ENCODE results near the gene DNER. TPM values are rescaled to one million over a fixed set of nuclear protein-coding genes. Genes with fewer than 3 reads are reported as not detected.

The DNER gene
- total RNA-seq, 1 experiment from 2014 or later: 2.9 TPM

DNA sequence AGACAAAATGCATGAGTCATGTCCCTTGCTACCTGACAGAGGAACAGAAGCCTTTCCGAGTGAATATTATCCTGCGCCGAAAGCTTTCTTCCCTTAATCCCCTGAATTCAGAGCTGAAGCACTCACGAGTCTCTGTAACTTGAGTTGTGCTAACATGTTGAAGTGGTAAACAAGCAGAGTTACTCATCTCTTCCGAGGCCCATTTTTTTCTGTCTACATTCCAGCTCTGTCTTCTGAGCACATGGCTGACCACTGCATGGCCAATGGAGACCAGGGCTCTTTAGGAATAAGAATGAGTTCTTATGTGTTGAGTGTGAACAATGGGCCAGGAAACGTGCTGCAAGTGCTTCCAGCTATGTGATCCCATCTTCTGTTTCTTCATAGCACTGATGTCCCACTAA, 370.2 kb downstream of the DNER start:
- DNase-seq (ENCODE audit: low read depth, low spot score) (no peak), ATAC-seq (no peak)
- BruUV-seq (replicated peaks): no TSS peak
- Histone ChIP-seq H3K27ac (ENCODE audit: low read depth, low read length) (no peak overlapping the region), H2AFZ (ENCODE audit: low read depth, low read length, poor library complexity, severe bottlenecking) (no peak overlapping the region), H3K4me2 (ENCODE audit: low read length) (no peak overlapping the region), H3K9me3 (ENCODE audit: control insufficient read depth in 1 of 2, insufficient read depth in 1 of 2, low read depth in 1 of 2, low read length in 2 of 2) (no peaks in the 10 kb centered on the region), H3K9me2 (ENCODE audit: insufficient read depth) (no peaks in the 10 kb centered on the region), H4K20me1 (ENCODE audit: insufficient read depth) (no peaks in the 10 kb centered on the region), H3K4me1 (ENCODE audit: control insufficient read depth in 1 of 2, insufficient read depth in 2 of 2, low read length in 2 of 2) (no peaks in the 10 kb centered on the region), H3K79me2 (ENCODE audit: insufficient read depth, low read length) (no peaks in the 10 kb centered on the region), H3K27me3 (ENCODE audit: insufficient read depth, low read length) (no peaks in the 10 kb centered on the region; the same call in 1 of the 2 replicates), H3K4me3 (replicated peaks in 1 of 2; ENCODE audit: low read depth in 1 of 2, low read length in 2 of 2) (no peak overlapping the region), H3K36me3 (ENCODE audit: control insufficient read depth in 1 of 2, insufficient read depth in 2 of 2, low read length in 2 of 2) (no peaks in the 10 kb centered on the region), H3K9ac (ENCODE audit: low read length) (no peak overlapping the region)
- ChIA-PET RAD21 (ENCODE audit: low non-redundant PET in 1 of 2, low total read pairs in 2 of 2, uncharacterized antibody in 2 of 2, unreplicated experiment in 2 of 2) (interaction anchor here in 1 of 2 experiments (1.0 kb wide), 1 partner anchor 243 kb away, joined by 7 read pairs; no protein-coding TSS in a partner anchor), POLR2A (no interaction called here), CTCF (interaction anchor here (2.7 kb wide), 1 partner anchor 243 kb away, joined by 22 read pairs; no protein-coding TSS in a partner anchor)
- intact Hi-C loops (cut with micrococcal nuclease): loop anchor here (5.0 kb wide), 1 partner anchor 373 kb away; no protein-coding TSS in a partner anchor
- TF ChIP-seq RAD21 (IDR thresholded peaks at IDR 0.05; ENCODE audit: low read depth) (no peak), TCF7L2 (IDR thresholded peaks at IDR 0.05; ENCODE audit: borderline replicate concordance, extremely low read depth, insufficient read depth, insufficient read length) (no peak)

DNA sequence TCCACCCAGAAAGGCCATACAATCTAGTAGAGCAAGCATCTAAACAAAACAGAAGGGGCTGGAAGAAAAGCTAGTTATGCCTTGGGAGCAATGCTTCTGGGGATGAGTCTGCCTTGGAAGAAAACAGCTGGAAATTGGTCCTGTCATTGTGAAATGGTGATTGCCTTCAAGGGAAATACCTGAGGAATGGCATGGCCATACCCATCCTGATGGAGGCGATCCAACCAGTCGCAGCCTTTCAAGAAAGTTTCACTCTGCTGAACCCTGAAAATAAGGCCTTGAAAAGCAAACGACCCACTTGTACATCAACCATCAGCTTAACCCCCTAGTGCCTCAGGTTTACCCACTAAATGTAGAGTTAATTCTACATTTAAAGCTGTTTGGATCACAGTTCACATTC, 370.7 kb downstream of the DNER start:
- H3K27ac ChIP-seq (ENCODE audit: low read depth, low read length): no peak overlapping the region
- RAD21 ChIA-PET (ENCODE audit: low non-redundant PET in 1 of 2, low total read pairs in 2 of 2, uncharacterized antibody in 2 of 2, unreplicated experiment in 2 of 2): interaction anchor here in 1 of 2 experiments (1.0 kb wide), 1 partner anchor 243 kb away, joined by 7 read pairs; no protein-coding TSS in a partner anchor
- intact Hi-C loops (cut with micrococcal nuclease): loop anchor here (5.0 kb wide), 1 partner anchor 374 kb away; no protein-coding TSS in a partner anchor

More for the DNA sequence above, 370.7 kb downstream of the DNER start:
- Histone ChIP-seq H3K4me1 (ENCODE audit: control insufficient read depth in 1 of 2, insufficient read depth in 2 of 2, low read length in 2 of 2) (no peaks in the 10 kb centered on the region), H3K9me3 (ENCODE audit: control insufficient read depth in 1 of 2, insufficient read depth in 1 of 2, low read depth in 1 of 2, low read length in 2 of 2) (no peaks in the 10 kb centered on the region), H3K79me2 (ENCODE audit: insufficient read depth, low read length) (no peaks in the 10 kb centered on the region), H2AFZ (ENCODE audit: low read depth, low read length, poor library complexity, severe bottlenecking) (no peak overlapping the region), H3K36me3 (ENCODE audit: control insufficient read depth in 1 of 2, insufficient read depth in 2 of 2, low read length in 2 of 2) (no peaks in the 10 kb centered on the region), H3K4me3 (replicated peaks in 1 of 2; ENCODE audit: low read depth in 1 of 2, low read length in 2 of 2) (no peak overlapping the region), H4K20me1 (ENCODE audit: insufficient read depth) (no peaks in the 10 kb centered on the region), H3K9ac (ENCODE audit: low read length) (no peak overlapping the region), H3K27me3 (ENCODE audit: insufficient read depth, low read length) (no peaks in the 10 kb centered on the region; the same call in 1 of the 2 replicates), H3K9me2 (ENCODE audit: insufficient read depth) (no peaks in the 10 kb centered on the region), H3K4me2 (ENCODE audit: low read length) (no peak overlapping the region)
- no peak for DNase-seq (ENCODE audit: low read depth, low spot score)
- POLR2A ChIA-PET: no interaction called here
- no TSS peak for BruUV-seq (replicated peaks)
- CTCF ChIA-PET: interaction anchor here (2.7 kb wide), 1 partner anchor 243 kb away, joined by 22 read pairs; no protein-coding TSS in a partner anchor
- TF ChIP-seq ELF1 (IDR thresholded peaks at IDR 0.05; ENCODE audit: borderline replicate concordance, low read depth): no peak
- TF ChIP-seq, protein P1, sequence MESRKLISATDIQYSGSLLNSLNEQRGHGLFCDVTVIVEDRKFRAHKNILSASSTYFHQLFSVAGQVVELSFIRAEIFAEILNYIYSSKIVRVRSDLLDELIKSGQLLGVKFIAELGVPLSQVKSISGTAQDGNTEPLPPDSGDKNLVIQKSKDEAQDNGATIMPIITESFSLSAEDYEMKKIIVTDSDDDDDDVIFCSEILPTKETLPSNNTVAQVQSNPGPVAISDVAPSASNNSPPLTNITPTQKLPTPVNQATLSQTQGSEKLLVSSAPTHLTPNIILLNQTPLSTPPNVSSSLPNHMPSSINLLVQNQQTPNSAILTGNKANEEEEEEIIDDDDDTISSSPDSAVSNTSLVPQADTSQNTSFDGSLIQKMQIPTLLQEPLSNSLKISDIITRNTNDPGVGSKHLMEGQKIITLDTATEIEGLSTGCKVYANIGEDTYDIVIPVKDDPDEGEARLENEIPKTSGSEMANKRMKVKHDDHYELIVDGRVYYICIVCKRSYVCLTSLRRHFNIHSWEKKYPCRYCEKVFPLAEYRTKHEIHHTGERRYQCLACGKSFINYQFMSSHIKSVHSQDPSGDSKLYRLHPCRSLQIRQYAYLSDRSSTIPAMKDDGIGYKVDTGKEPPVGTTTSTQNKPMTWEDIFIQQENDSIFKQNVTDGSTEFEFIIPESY (IDR thresholded peaks at IDR 0.05; ENCODE audit: extremely low read depth, insufficient replicate concordance, low read length): no peak
- TF ChIP-seq EGR1 (IDR thresholded peaks at IDR 0.05; ENCODE audit: low read depth): no peak
- TF ChIP-seq RAD21 (IDR thresholded peaks at IDR 0.05; ENCODE audit: low read depth): no peak
- TF ChIP-seq SP1 (IDR thresholded peaks at IDR 0.05; ENCODE audit: low read depth): no peak
- no peak for TF ChIP-seq TCF7L2 (IDR thresholded peaks at IDR 0.05; ENCODE audit: borderline replicate concordance, extremely low read depth, insufficient read depth, insufficient read length)
- TF ChIP-seq, protein P2, sequence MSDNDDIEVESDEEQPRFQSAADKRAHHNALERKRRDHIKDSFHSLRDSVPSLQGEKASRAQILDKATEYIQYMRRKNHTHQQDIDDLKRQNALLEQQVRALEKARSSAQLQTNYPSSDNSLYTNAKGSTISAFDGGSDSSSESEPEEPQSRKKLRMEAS (IDR thresholded peaks at IDR 0.05): no peak
- no peak for TF ChIP-seq POLR2A (IDR thresholded peaks at IDR 0.05; ENCODE audit: borderline replicate concordance, extremely low read depth, insufficient read depth, insufficient read length)
- TF ChIP-seq, protein P3, sequence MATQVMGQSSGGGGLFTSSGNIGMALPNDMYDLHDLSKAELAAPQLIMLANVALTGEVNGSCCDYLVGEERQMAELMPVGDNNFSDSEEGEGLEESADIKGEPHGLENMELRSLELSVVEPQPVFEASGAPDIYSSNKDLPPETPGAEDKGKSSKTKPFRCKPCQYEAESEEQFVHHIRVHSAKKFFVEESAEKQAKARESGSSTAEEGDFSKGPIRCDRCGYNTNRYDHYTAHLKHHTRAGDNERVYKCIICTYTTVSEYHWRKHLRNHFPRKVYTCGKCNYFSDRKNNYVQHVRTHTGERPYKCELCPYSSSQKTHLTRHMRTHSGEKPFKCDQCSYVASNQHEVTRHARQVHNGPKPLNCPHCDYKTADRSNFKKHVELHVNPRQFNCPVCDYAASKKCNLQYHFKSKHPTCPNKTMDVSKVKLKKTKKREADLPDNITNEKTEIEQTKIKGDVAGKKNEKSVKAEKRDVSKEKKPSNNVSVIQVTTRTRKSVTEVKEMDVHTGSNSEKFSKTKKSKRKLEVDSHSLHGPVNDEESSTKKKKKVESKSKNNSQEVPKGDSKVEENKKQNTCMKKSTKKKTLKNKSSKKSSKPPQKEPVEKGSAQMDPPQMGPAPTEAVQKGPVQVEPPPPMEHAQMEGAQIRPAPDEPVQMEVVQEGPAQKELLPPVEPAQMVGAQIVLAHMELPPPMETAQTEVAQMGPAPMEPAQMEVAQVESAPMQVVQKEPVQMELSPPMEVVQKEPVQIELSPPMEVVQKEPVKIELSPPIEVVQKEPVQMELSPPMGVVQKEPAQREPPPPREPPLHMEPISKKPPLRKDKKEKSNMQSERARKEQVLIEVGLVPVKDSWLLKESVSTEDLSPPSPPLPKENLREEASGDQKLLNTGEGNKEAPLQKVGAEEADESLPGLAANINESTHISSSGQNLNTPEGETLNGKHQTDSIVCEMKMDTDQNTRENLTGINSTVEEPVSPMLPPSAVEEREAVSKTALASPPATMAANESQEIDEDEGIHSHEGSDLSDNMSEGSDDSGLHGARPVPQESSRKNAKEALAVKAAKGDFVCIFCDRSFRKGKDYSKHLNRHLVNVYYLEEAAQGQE (IDR thresholded peaks at IDR 0.05; ENCODE audit: low read depth): no peak
- no peak for TF ChIP-seq JUND (IDR thresholded peaks at IDR 0.05)
- no peak for TF ChIP-seq ZFX (IDR thresholded peaks at IDR 0.05)
- TF ChIP-seq POLR2AphosphoS5 (IDR thresholded peaks at IDR 0.05; ENCODE audit: low read depth, low read length): no peak
- no peak for TF ChIP-seq ZNF274 (IDR thresholded peaks at IDR 0.05; ENCODE audit: low read depth, low read length)
- ATAC-seq: no peak

All from HCT116 (cell line).